Vagina (tissue), 2 donors: ENCODE results near the gene NUDT3.

ENCODE experiments used
- CTCF ChIP-seq, 3 experiments: fragments of 450-650 bp in 2 of 3; fragments of 200-600 bp in 1 of 3; sonication (generic) in 1 of 3; IDR thresholded peaks; one replicate each; pipeline ENCODE4 v1.5.1; 2017 to 2019; ENCODE audit warnings: antibody characterized with exemption in 3 of 3, mild to moderate bottlenecking in 2 of 3, moderate library complexity in 2 of 3
- POLR2AphosphoS5 ChIP-seq, 2 donors: sonication (generic); formaldehyde crosslinking; IDR thresholded peaks; one replicate each; pipeline ENCODE4 v1.9.0; 2017; ENCODE audit warnings: antibody characterized with exemption in 2 of 2, mild to moderate bottlenecking in 2 of 2, low read depth in 1 of 2; ENCODE audit not compliant: insufficient read depth in 1 of 2

- TF ChIP-seq POLR2AphosphoS5 (IDR thresholded peaks at IDR 0.05; ENCODE audit: insufficient read depth in 1 of 2, low read depth in 1 of 2) = no peak
- TF ChIP-seq CTCF (IDR thresholded peaks at IDR 0.05) = no peak
These were observed 909 bp upstream of the NUDT3 start for GRCh38 chr6:34393191-34393965.
